AG09309 (cell line): ENCODE results near the gene ACAA2.
"Not testable (repeated sequence)": the region's sequence is repeated elsewhere in the genome, so short reads cannot be mapped to it uniquely, and the experiment has no call there.

Experiments used
- DNase-seq: peaks from one replicate; pipeline ENCODE4 v3.0.0-alpha.2; 2010; ENCODE audit warnings: low read depth
- H3K4me3 ChIP-seq: 2 replicates; pipeline ENCODE4 v1.5.1; 2011; ENCODE audit warnings: mild to moderate bottlenecking, low read depth, low read length, moderate library complexity; ENCODE audit not compliant: control insufficient read depth
- TF ChIP-seq, protein P1 (sequence below): IDR thresholded peaks from 2 replicates; pipeline ENCODE4 v1.5.1; 2011; ENCODE audit warnings: mild to moderate bottlenecking, low read depth, low read length, inconsistent platforms; ENCODE audit not compliant: insufficient read depth, control insufficient read depth; ENCODE audit errors: missing control alignments

Gene ACAA2

DNA sequence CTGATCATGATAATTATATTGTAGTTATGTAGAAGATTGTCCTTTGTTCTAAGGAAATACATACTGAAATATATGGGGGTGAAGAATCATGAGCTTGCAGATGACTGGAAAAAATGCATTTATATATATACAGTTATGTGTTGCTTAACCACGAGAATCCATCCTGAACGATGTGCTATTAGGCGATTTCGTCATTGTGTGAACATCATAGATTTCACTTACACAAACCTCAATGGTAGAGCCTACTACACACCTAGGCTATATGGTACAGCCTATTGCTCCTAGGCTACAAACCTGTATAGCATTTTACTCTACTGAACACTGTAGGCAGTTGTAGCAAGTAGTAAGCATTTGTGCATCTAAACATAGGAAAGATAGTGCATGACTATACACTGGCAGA lies 2.6 kb upstream of the ACAA2 start:
- no peak overlapping the region for H3K4me3 ChIP-seq
- TF ChIP-seq, protein P1, sequence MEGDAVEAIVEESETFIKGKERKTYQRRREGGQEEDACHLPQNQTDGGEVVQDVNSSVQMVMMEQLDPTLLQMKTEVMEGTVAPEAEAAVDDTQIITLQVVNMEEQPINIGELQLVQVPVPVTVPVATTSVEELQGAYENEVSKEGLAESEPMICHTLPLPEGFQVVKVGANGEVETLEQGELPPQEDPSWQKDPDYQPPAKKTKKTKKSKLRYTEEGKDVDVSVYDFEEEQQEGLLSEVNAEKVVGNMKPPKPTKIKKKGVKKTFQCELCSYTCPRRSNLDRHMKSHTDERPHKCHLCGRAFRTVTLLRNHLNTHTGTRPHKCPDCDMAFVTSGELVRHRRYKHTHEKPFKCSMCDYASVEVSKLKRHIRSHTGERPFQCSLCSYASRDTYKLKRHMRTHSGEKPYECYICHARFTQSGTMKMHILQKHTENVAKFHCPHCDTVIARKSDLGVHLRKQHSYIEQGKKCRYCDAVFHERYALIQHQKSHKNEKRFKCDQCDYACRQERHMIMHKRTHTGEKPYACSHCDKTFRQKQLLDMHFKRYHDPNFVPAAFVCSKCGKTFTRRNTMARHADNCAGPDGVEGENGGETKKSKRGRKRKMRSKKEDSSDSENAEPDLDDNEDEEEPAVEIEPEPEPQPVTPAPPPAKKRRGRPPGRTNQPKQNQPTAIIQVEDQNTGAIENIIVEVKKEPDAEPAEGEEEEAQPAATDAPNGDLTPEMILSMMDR: no peak
- DNase-seq: no peak

- H3K4me3 ChIP-seq: peak overlapping the region; percentile 84
- no peak for DNase-seq
- TF ChIP-seq, protein P1: no peak
Measured at GRCh38 chr18:49814147-49814499, 790 bp upstream of the ACAA2 start.

DNA sequence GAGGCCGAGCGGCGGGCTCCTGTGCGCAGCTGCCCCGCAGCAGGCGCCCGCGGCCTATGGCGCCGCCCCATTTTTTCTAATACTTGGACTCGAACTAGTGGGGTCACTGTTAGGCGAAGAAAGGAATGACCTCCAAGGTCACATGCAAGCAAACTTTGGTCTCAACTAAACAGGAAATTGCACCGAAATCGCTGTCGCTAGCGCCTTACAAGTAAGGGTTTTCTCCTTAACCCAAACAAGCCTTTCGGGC lies 339 bp downstream of the ACAA2 start:
- H3K4me3 ChIP-seq: peak overlapping the region; percentile 84
- TF ChIP-seq, protein P1: no peak
- DNase-seq: no peak

GRCh38 chr18:49812286-49813068 lies 856 bp downstream of the ACAA2 start:
- H3K4me3 ChIP-seq: peak overlapping the region; percentile 84
- TF ChIP-seq, protein P1: no peak
- DNase-seq: no peak

- no peak overlapping the region for H3K4me3 ChIP-seq
- TF ChIP-seq, protein P1: no peak
Measured at GRCh38 chr18:49811151-49811938, 2.0 kb downstream of the ACAA2 start.

DNA sequence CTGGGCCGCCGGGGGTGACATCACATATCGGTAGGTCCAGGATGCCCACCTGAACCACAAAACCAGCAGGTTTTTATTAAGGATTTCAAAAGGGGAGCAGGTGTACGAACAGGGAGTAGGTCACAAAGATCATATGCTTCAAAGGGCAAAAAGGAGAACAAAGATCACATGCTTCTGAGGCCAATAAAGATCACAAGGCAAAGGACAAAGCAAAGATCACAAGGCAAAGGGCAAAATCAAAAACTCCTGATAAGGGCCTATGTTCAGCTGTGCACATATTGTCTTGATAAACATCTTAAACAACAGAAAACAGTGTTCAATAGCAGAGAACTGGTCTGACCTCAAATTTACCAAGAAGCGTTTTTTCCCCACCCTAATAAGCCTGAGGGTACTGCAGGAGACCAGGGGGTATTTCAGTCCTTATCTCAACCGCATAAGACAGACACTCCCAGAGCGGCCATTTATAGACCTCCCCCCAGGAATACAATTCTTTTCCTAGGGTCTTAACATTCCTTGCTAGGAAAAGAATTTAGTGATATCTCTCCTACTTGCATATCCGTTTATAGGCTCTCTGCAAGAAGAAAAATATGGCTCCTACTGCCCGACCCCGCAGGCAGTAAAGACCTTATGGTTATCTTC lies 4.7 kb downstream of the ACAA2 start:
- not testable (repeated sequence) for H3K4me3 ChIP-seq, DNase-seq

More at GRCh38 chr18:49811151-49811938, 2.0 kb downstream of the ACAA2 start:
- DNase-seq: no peak

DNA sequence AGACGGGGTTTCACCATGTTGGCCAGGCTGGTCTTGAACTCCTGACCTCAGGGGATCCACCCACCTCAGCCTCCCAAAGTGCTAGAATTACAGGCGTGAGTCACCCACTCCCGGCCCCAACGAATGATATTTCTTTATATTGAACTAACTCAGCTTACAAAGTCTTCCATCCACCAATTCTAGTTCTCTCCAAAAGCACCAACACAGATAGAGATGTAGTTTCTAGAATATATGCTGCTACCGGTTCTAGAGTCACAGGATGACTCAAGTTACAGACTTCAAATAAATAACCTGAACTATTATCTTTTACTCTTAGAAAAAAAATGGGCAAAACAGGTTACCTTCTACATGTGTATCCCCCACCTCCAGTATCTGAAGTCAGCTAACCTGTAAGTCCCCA lies 9.2 kb downstream of the ACAA2 start:
- no peak for DNase-seq
- H3K4me3 ChIP-seq: no peak overlapping the region
- TF ChIP-seq, protein P1: no peak
